Uterus (tissue), 4 donors: Measurements from ENCODE around the gene PRKD1. TPM values are rescaled to one million over a fixed set of nuclear protein-coding genes. Genes with fewer than 3 reads are reported as not detected.

Experiments
- DNase-seq, 2 donors: peaks; one replicate each; pipeline ENCODE4 v3.0.0-alpha.2; 2019 to 2020
- H3K27ac ChIP-seq, 2 donors: fragments of 200-600 bp; sonication (generic); 1 replicate in 1 of 2; 2 replicates in 1 of 2; pipeline ENCODE4 v1.5.1; 2016 to 2018
- H3K27me3 ChIP-seq, 2 donors: fragments of 200-600 bp; sonication (generic); one replicate each; pipeline ENCODE4 v1.5.1; 2018 to 2019; ENCODE audit warnings: control low read depth in 1 of 2
- H3K36me3 ChIP-seq, 2 donors: fragments of 200-600 bp; sonication (generic); one replicate each; pipeline ENCODE4 v1.5.1; 2019; ENCODE audit warnings: control low read depth in 1 of 2
- H3K4me1 ChIP-seq, 2 donors: fragments of 200-600 bp; sonication (generic); one replicate each; pipeline ENCODE4 v1.5.1; 2018 to 2019; ENCODE audit warnings: control low read depth in 1 of 2
- H3K4me3 ChIP-seq, 2 donors: fragments of 200-600 bp; sonication (generic); 1 replicate in 1 of 2; 2 replicates in 1 of 2; pipeline ENCODE4 v1.5.1; 2018 to 2019; ENCODE audit warnings: mild to moderate bottlenecking in 1 of 2
- H3K9me3 ChIP-seq, 2 donors: fragments of 200-600 bp; sonication (generic); one replicate each; pipeline ENCODE4 v1.5.1; 2019; ENCODE audit warnings: control low read depth in 1 of 2
- CTCF ChIP-seq, 4 experiments: fragments of 200-600 bp in 2 of 4; fragments of 450-650 bp in 2 of 4; sonication (generic) in 2 of 4; IDR thresholded peaks; one replicate each; pipeline ENCODE4 v1.5.1; 2016 to 2019; ENCODE audit warnings: antibody characterized with exemption in 4 of 4, mild to moderate bottlenecking in 2 of 4, moderate library complexity in 1 of 4
- POLR2A ChIP-seq, 2 donors: fragments of 450-650 bp; IDR thresholded peaks; one replicate each; pipeline ENCODE4 v1.6.1; 2016; ENCODE audit warnings: antibody characterized with exemption in 2 of 2, mild to moderate bottlenecking in 1 of 2, moderate library complexity in 1 of 2
- intact Hi-C: fragments of 100-400 bp; cut with DNase I; formaldehyde crosslinking; loops from one replicate; pipeline ENCODE4 v1.15.1; 2023; ENCODE audit warnings: low total_unique reads
- total RNA-seq, 4 donors: library from RNA; depleted of rRNA in 3 of 4; stranded (reverse); fragments of >200 nt in 3 of 4; gene quantifications; one replicate each; pipeline versions ENCODE4 v1.1.0 to v1.2.4, GENCODE V29; 2014 to 2023
- donor health status: DM: yes; HTN: yes; CAD: no.

The PRKD1 gene
- total RNA-seq, 4 donors from 2014 or later = 6.4 to 47.9 (median 31.5) TPM

DNA sequence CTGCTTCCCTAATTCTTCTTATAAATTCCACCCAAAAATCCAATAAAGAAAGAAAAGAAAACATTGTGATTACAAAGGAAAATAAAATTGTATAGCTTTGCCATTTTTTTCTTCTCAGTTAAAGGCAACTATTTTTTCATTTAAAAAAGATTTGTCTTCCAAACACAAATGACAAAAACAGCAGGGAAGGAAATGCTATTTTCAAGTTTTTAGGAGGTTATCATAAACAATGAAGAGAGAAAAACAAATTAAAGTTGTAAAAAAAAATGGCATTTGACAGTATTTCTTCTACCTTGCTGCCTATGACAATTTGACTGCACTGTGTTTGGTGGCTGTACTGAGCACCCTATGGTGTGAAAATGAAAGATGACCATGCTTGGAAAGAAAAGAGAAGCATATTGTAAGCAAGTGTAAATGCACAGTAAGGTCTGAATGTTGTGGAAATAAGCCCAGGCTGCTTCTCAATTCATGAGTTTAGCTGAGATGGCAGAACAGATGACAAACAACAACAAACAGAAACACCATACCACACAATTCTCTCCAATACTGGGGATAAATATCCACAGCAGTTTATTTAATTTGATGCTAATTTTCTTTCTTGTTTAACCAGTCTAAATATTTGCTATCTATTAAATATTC, 109.8 kb downstream of the PRKD1 start:
- Histone ChIP-seq H3K27me3 (no peaks in the 10 kb centered on the region), H3K4me1 (no peaks in the 10 kb centered on the region), H3K27ac (no peak overlapping the region), H3K4me3 (no peak overlapping the region), H3K9me3 (no peaks in the 10 kb centered on the region), H3K36me3 (no peaks in the 10 kb centered on the region)
- no peak for TF ChIP-seq CTCF (IDR thresholded peaks at IDR 0.05)
- TF ChIP-seq POLR2A (IDR thresholded peaks at IDR 0.05) = no peak
- intact Hi-C loops = no loop called here
- DNase-seq = no peak

GRCh38 chr14:29815016-29815674, 112.5 kb downstream of the PRKD1 start:
- intact Hi-C loops = no loop called here

DNA sequence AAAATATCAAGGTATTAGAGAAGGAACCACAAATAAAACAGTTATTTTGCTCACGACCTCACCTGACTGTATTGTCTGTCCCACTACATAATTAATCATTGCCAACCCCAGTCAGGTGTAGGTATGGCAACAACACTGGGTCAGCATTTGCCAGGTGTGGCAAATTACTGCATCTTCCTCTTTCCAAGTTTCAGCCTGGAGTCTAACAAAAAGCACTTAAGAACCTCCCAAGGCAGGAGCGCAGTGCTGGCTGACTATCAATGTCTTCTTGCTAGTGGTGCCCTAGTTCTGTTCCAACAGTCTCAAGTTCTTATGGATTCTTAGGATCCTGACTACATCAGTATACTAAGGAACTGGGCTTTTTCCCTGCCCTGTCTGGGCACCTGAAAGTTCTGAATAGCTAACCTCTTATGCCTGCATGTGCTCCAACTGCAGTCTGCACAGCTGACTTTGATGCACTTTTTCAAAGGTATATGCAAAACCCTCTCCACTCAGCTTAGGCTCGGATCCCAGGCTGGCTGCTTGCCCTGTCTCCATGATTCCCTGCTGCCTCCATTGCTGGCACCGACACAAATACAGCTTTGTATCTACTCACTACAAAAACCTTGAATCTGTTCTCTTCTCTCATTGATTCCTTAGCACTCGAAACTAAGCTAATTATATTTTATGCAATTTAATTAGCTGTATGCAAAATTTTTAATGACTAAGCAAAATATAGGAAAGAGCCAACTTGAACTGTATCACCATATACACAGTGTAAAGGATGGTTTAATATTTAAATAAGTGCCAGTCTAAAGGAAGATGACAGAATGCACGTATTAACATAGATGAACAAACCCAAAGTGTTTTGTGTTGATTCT, 113.3 kb downstream of the PRKD1 start:
- TF ChIP-seq CTCF (IDR thresholded peaks at IDR 0.05) = no peak
- TF ChIP-seq POLR2A (IDR thresholded peaks at IDR 0.05) = no peak
- no peaks in the 10 kb centered on the region for H3K9me3 ChIP-seq
- DNase-seq = peak in 1 of 2 donors; percentile 24
- H3K36me3 ChIP-seq = no peaks in the 10 kb centered on the region
- intact Hi-C loops = no loop called here
- H3K27ac ChIP-seq = no peak overlapping the region
- no peaks in the 10 kb centered on the region for H3K27me3 ChIP-seq
- H3K4me1 ChIP-seq = no peaks in the 10 kb centered on the region
- H3K4me3 ChIP-seq = no peak overlapping the region

More at GRCh38 chr14:29815016-29815674, 112.5 kb downstream of the PRKD1 start:
- H3K4me1 ChIP-seq = no peaks in the 10 kb centered on the region
- H3K4me3 ChIP-seq = no peak overlapping the region
- no peak overlapping the region for H3K27ac ChIP-seq
- TF ChIP-seq CTCF (IDR thresholded peaks at IDR 0.05) (no peak), POLR2A (IDR thresholded peaks at IDR 0.05) (no peak)
- H3K9me3 ChIP-seq = no peaks in the 10 kb centered on the region
- DNase-seq = no peak
- no peaks in the 10 kb centered on the region for H3K27me3 ChIP-seq
- no peaks in the 10 kb centered on the region for H3K36me3 ChIP-seq

DNA sequence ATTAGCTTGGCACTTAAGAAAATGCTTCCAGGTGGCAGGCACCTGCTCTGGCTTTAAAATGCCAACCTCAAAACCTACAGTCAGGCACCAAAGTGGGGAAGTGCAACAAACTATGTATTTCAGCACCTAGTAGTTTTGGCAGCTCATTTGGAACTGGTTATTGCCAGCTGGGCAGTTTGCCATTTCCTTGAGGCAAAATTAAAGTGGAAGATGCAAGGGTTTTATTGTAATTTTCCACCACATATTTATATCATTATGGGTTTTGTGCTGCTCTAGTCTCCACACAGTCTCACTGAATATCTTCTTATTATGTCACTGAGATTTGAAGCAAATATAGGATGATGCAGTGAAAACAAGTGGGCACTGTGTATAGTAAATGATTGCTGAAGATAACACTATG, 117.0 kb downstream of the PRKD1 start:
- intact Hi-C loops = no loop called here
- TF ChIP-seq POLR2A (IDR thresholded peaks at IDR 0.05) = no peak
- no peak for TF ChIP-seq CTCF (IDR thresholded peaks at IDR 0.05)
- no peak overlapping the region for H3K27ac ChIP-seq
- no peaks in the 10 kb centered on the region for H3K4me1 ChIP-seq
- no peaks in the 10 kb centered on the region for H3K9me3 ChIP-seq
- no peaks in the 10 kb centered on the region for H3K27me3 ChIP-seq
- H3K36me3 ChIP-seq = no peaks in the 10 kb centered on the region
- no peak for DNase-seq
- H3K4me3 ChIP-seq = no peak overlapping the region

- H3K36me3 ChIP-seq = no peaks in the 10 kb centered on the region
- no peak for DNase-seq
- no peak for TF ChIP-seq CTCF (IDR thresholded peaks at IDR 0.05)
- no peak for TF ChIP-seq POLR2A (IDR thresholded peaks at IDR 0.05)
- intact Hi-C loops = no loop called here
- H3K9me3 ChIP-seq = no peaks in the 10 kb centered on the region
- H3K27me3 ChIP-seq = no peaks in the 10 kb centered on the region
- H3K4me3 ChIP-seq = no peak overlapping the region
- no peak overlapping the region for H3K27ac ChIP-seq
- no peaks in the 10 kb centered on the region for H3K4me1 ChIP-seq
Observed at GRCh38 chr14:29810064-29810463, 117.6 kb downstream of the PRKD1 start.
